Measurements from ENCODE around the gene SWAP70. TPM values are rescaled to one million over a fixed set of nuclear protein-coding genes. Genes with fewer than 3 reads are reported as not detected.
"Not testable (repeated sequence)": the region's sequence is repeated elsewhere in the genome, so short reads cannot be mapped to it uniquely, and the experiment has no call there.

SWAP70 gene
- total RNA-seq (10 to 100 TPM; 64.4 to 69.0 TPM), polyA plus RNA-seq (10 to 100 TPM; 15.8 to 29.8 TPM)
- long read RNA-seq, donor 1, full-length matches to known transcripts, result 323 of 404 reads
- long read RNA-seq, donor 1, partial matches to known transcripts, result 28 of 404 reads
- long read RNA-seq, donor 1, other reads (novel, unspliced or antisense), result 53 of 404 reads
- long read RNA-seq, donor 2, full-length matches to known transcripts, result 41 of 76 reads
- long read RNA-seq, donor 2, partial matches to known transcripts, result 19 of 76 reads
- long read RNA-seq, donor 2, other reads (novel, unspliced or antisense), result 16 of 76 reads

DNA sequence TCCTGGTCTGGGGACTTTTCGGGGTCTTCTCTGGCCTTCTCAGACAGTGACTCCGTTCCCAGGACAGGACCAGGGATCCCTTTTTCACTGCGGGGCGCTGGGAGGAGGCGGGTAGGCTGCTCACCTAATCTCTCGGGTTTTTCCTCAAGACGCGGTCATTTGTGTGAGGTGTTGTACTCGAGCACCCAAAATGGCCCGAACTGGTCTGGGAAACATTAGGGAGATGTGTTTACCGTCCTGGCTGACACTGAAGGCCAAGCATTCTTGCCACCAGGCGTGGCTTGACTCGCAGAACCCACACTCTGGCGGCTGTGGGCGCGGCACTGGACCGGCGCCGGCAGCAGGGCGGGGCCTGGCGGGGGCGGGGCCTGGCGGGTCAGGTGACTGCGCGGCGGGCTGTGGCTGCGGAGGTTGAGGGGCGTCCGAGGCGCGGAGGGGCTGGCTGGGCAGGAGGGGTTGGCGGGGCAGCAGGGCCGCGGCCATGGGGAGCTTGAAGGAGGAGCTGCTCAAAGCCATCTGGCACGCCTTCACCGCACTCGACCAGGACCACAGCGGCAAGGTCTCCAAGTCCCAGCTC, at the start of gene SWAP70:
Gene SWAP70 (plus strand): TSS at position 379 of the 577 bp plus-strand sequence. CDS start 103 bp downstream, at position 482.
- 1% methylated on average over 29 to 38 of the region's 38 CpGs for WGBS, 2 donors
- Histone ChIP-seq H3K9me3 (ENCODE audit: control insufficient read depth, low read length) (no peaks in the 10 kb centered on the region), H3K4me1 (ENCODE audit: control insufficient read depth in 1 of 2, insufficient read depth in 2 of 2, low read length in 2 of 2) (no peaks in the 10 kb centered on the region), H3K27ac (ENCODE audit: low read depth in 1 of 2, low read length in 2 of 2) (peak within 1 kb of the TSS; percentile 2 to 93), H3K36me3 (ENCODE audit: control insufficient read depth in 1 of 2, insufficient read depth in 2 of 2, low read length in 1 of 2) (no peaks in the 10 kb centered on the region), H3K27me3 (ENCODE audit: control insufficient read depth in 1 of 2, insufficient read depth in 2 of 2, low read length in 1 of 2) (no peaks in the 10 kb centered on the region), H3K4me3 (ENCODE audit: low read length in 2 of 2) (peak within 1 kb of the TSS; percentile 83 to 92)
- ATAC-seq (ENCODE audit: low FRiP score) (peak; percentile 97), DNase-seq (peak; percentile 95 to 97)
- intact Hi-C loops (cut with DNase I), result loop anchor here (2.0 to 5.0 kb wide), 3 partner anchors 45 to 94 kb away; no protein-coding TSS in a partner anchor

DNA sequence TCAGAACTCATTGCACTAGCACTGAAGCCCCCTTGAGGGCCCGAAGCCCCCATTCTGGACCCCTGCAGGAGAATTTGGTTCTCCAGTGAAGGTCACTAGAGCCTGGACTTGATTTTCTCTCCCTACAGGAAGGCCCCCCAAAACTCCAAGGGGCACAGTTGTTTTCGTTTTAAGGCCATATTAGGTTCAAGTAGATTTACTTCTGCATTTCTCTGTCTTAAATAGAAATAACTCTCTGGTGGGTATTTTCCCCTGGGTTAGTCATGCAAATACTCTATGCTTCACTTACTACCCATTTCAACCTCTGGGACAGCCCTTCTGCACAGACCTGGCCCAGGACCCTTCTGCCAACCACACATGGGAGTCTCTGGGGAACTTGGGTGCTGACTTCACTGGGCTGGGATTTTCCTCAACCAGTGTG, 48.8 kb upstream of the SWAP70 start:
- no peak for ATAC-seq (ENCODE audit: low FRiP score)
- Histone ChIP-seq H3K27me3 (ENCODE audit: control insufficient read depth in 1 of 2, insufficient read depth in 2 of 2, low read length in 1 of 2) (no peaks in the 10 kb centered on the region), H3K36me3 (ENCODE audit: control insufficient read depth in 1 of 2, insufficient read depth in 2 of 2, low read length in 1 of 2) (no peaks in the 10 kb centered on the region), H3K4me3 (ENCODE audit: low read length in 2 of 2) (no peak overlapping the region), H3K9me3 (ENCODE audit: control insufficient read depth, low read length) (no peaks in the 10 kb centered on the region), H3K4me1 (ENCODE audit: control insufficient read depth in 1 of 2, insufficient read depth in 2 of 2, low read length in 2 of 2) (peaks cover 2 to 6% of the 10 kb centered on the region in 2 donors), H3K27ac (ENCODE audit: low read depth in 1 of 2, low read length in 2 of 2) (peak overlapping the region in 1 of 2 donors; percentile 76)
- 58 to 63% methylated on average over 2 of the region's 2 CpGs for WGBS, 2 donors
- intact Hi-C loops (cut with DNase I), result loop anchor here in 1 of 2 donors (5.0 to 10.0 kb wide), 2 partner anchors 80 to 132 kb away; no protein-coding TSS in a partner anchor
- DNase-seq, result no peak

DNA sequence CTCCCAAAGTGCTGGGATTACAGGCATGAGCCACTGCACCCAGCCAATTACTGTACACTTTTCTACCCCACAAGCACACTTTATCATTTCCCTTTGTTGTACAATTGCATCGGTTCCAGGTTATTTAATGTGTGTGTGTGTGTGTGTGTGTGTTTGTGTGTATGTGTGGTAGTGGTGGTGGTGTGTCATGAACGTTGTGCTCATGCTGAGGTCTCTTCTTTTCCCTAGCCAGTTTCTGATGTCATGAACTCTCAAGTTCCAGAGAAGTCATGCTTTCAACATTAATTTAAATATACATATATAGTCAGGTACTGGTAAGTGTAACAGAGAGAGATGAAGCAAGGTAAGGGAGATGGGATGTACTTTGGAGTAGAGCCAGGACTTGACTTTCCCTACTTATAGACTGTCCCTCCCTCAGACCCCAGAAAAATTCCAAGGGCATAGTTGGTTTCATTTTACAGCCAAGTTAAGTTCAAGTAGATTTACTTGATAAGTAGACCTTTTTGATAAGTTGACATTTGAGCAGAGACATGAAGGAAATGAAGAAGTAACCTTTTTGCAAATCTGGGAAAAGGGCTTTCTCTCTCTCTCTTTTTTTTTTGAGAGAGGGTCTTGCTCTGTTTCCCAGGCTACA, 47.7 kb upstream of the SWAP70 start:
- intact Hi-C loops (cut with DNase I), result loop anchor here in 1 of 2 donors (5.0 to 10.0 kb wide), 2 partner anchors 81 to 131 kb away; no protein-coding TSS in a partner anchor
- no peaks in the 10 kb centered on the region for H3K36me3 ChIP-seq (ENCODE audit: control insufficient read depth in 1 of 2, insufficient read depth in 2 of 2, low read length in 1 of 2)
- no peak overlapping the region for H3K27ac ChIP-seq (ENCODE audit: low read depth in 1 of 2, low read length in 2 of 2)
- no peak overlapping the region for H3K4me3 ChIP-seq (ENCODE audit: low read length in 2 of 2)
- WGBS, 2 donors, result 39 to 47% methylated on average over 2 of the region's 2 CpGs
- DNase-seq, result no peak
- H3K9me3 ChIP-seq (ENCODE audit: control insufficient read depth, low read length), result no peaks in the 10 kb centered on the region
- H3K27me3 ChIP-seq (ENCODE audit: control insufficient read depth in 1 of 2, insufficient read depth in 2 of 2, low read length in 1 of 2), result no peaks in the 10 kb centered on the region
- peaks cover 2 to 6% of the 10 kb centered on the region in 2 donors for H3K4me1 ChIP-seq (ENCODE audit: control insufficient read depth in 1 of 2, insufficient read depth in 2 of 2, low read length in 2 of 2)
- ATAC-seq (ENCODE audit: low FRiP score), result no peak

DNA sequence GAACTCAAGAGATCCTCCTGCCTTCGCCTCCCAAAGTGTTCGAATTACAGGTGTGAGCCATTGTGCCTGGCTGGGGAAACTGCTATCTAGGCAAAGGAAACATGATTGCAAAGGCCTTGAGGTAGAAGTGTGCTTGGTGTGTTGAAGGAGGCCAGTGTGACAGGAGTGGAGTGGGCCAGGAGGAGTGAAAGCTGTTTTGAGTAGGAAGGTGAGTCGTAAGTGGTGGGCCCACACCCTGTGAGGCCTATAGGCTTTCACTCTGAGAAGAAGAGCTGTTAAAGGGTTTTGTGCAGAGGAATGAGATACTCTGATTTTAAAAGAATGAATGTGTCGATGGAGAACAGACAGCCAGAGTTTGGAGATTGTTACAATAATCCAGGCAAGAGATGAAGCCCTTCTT, 47.0 kb upstream of the SWAP70 start:
- no peak overlapping the region for H3K4me3 ChIP-seq (ENCODE audit: low read length in 2 of 2)
- WGBS, 2 donors, result 97 to 98% methylated on average over 4 of the region's 4 CpGs
- H3K27me3 ChIP-seq (ENCODE audit: control insufficient read depth in 1 of 2, insufficient read depth in 2 of 2, low read length in 1 of 2), result no peaks in the 10 kb centered on the region
- H3K27ac ChIP-seq (ENCODE audit: low read depth in 1 of 2, low read length in 2 of 2), result no peak overlapping the region
- intact Hi-C loops (cut with DNase I), result loop anchor here in 1 of 2 donors (5.0 to 10.0 kb wide), 2 partner anchors 82 to 130 kb away; no protein-coding TSS in a partner anchor
- DNase-seq (no peak), ATAC-seq (ENCODE audit: low FRiP score) (no peak)
- peaks cover 2 to 6% of the 10 kb centered on the region in 2 donors for H3K4me1 ChIP-seq (ENCODE audit: control insufficient read depth in 1 of 2, insufficient read depth in 2 of 2, low read length in 2 of 2)
- H3K9me3 ChIP-seq (ENCODE audit: control insufficient read depth, low read length), result no peaks in the 10 kb centered on the region
- no peaks in the 10 kb centered on the region for H3K36me3 ChIP-seq (ENCODE audit: control insufficient read depth in 1 of 2, insufficient read depth in 2 of 2, low read length in 1 of 2)

DNA sequence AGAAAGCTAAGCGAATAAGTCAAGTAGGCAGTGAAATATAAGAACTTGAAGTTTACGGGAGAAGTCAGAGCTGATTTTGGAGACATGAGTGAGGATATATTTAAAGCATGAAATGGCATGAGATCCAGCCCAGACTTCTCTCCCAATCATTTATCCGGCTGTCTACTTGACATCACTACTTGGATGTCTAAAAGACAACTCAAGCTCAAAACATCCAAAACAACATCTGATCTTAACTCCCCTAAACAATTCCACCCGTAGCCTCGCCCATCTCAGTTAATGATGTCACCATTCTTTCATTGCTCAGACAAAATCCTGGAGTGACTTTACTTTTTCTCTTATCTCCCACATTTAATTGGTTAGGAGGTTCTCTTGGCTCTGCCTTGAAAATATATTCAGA, 45.9 kb upstream of the SWAP70 start:
- Histone ChIP-seq H3K9me3 (ENCODE audit: control insufficient read depth, low read length) (no peaks in the 10 kb centered on the region), H3K27me3 (ENCODE audit: control insufficient read depth in 1 of 2, insufficient read depth in 2 of 2, low read length in 1 of 2) (no peaks in the 10 kb centered on the region), H3K36me3 (ENCODE audit: control insufficient read depth in 1 of 2, insufficient read depth in 2 of 2, low read length in 1 of 2) (no peaks in the 10 kb centered on the region), H3K4me1 (ENCODE audit: control insufficient read depth in 1 of 2, insufficient read depth in 2 of 2, low read length in 2 of 2) (peaks cover 2 to 6% of the 10 kb centered on the region in 2 donors), H3K4me3 (ENCODE audit: low read length in 2 of 2) (no peak overlapping the region), H3K27ac (ENCODE audit: low read depth in 1 of 2, low read length in 2 of 2) (no peak overlapping the region)
- 34 to 45% methylated on average over 5 of the region's 5 CpGs for WGBS, 2 donors
- intact Hi-C loops (cut with DNase I), result loop anchor here in 1 of 2 donors (2.0 to 10.0 kb wide), 3 partner anchors 45 to 129 kb away; no protein-coding TSS in a partner anchor
- no peak for DNase-seq
- ATAC-seq (ENCODE audit: low FRiP score), result no peak

DNA sequence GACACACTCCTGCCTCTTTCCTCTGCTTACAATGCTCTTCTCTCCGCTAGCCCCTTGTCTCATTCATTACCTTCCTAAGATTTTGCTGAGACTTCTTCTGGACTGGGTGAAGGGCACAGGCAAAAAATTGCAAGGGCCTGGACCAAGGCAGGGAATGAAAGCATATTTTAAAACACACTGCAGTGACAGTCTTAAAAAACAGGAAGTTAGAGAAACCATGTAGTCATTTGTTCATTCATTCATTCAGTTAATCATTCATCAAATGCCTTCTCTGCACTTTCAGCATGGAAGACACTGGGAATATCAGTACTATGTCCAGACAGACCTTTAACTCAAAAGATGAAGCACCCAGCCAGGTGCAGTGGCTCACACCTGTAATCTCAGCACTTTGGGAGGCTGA, 44.9 kb upstream of the SWAP70 start:
- Histone ChIP-seq H3K36me3 (ENCODE audit: control insufficient read depth in 1 of 2, insufficient read depth in 2 of 2, low read length in 1 of 2) (no peaks in the 10 kb centered on the region), H3K9me3 (ENCODE audit: control insufficient read depth, low read length) (no peaks in the 10 kb centered on the region), H3K27me3 (ENCODE audit: control insufficient read depth in 1 of 2, insufficient read depth in 2 of 2, low read length in 1 of 2) (no peaks in the 10 kb centered on the region), H3K4me1 (ENCODE audit: control insufficient read depth in 1 of 2, insufficient read depth in 2 of 2, low read length in 2 of 2) (peaks cover 2 to 6% of the 10 kb centered on the region in 2 donors), H3K27ac (ENCODE audit: low read depth in 1 of 2, low read length in 2 of 2) (no peak overlapping the region), H3K4me3 (ENCODE audit: low read length in 2 of 2) (no peak overlapping the region)
- no peak for ATAC-seq (ENCODE audit: low FRiP score)
- WGBS, 2 donors, result 97% methylated on average over 1 of the region's 1 CpG
- DNase-seq, result no peak
- intact Hi-C loops (cut with DNase I), result loop anchor here in 1 of 2 donors (2.0 to 10.0 kb wide), 3 partner anchors 44 to 128 kb away; no protein-coding TSS in a partner anchor

DNA sequence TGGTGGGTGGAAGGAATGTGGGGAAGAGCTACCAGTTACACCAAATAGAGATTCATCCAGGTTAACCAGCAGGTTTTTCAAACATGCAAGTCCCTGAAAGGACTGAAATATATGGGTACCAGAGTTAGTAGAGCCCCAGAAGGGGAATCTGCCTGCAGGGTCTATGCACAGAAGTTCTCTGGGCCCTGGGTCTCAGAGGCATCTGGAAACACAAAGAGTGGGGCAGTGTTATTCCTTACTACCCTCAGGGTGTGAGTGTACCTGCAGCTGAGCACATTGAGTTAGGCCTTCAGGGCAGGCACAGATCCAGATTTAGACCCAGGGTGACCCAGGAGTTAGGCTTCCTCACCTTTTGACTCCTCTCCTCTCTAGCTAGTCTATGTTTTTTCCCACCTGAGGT, 43.9 kb upstream of the SWAP70 start:
- Histone ChIP-seq H3K4me3 (ENCODE audit: low read length in 2 of 2) (no peak overlapping the region), H3K27ac (ENCODE audit: low read depth in 1 of 2, low read length in 2 of 2) (no peak overlapping the region), H3K27me3 (ENCODE audit: control insufficient read depth in 1 of 2, insufficient read depth in 2 of 2, low read length in 1 of 2) (no peaks in the 10 kb centered on the region), H3K9me3 (ENCODE audit: control insufficient read depth, low read length) (no peaks in the 10 kb centered on the region), H3K4me1 (ENCODE audit: control insufficient read depth in 1 of 2, insufficient read depth in 2 of 2, low read length in 2 of 2) (peaks cover 2% of the 10 kb centered on the region in 2 donors), H3K36me3 (ENCODE audit: control insufficient read depth in 1 of 2, insufficient read depth in 2 of 2, low read length in 1 of 2) (no peaks in the 10 kb centered on the region)
- DNase-seq (no peak), ATAC-seq (ENCODE audit: low FRiP score) (no peak)
- intact Hi-C loops (cut with DNase I), result loop anchor here in 1 of 2 donors (2.0 to 10.0 kb wide), 3 partner anchors 43 to 127 kb away; no protein-coding TSS in a partner anchor

DNA sequence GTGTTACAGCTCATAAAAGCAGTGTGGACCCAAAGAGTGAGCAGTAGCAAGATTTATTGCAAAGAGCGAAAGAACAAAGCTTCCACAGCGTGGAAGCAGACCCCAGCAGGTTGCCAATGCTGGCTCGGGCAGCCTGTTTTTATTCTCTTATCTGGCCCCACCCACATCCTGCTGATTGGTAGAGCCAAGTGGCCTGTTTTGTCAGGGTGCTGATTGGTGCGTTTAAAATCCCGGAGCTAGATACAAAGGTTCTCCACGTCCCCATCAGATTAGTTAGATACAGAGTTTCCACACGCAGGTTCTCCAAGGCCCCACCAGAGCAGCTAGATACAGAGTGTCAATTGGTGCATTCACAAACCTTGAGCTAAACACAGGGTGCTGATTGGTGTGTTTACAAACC, 41.5 kb upstream of the SWAP70 start:
- H3K4me1 ChIP-seq (ENCODE audit: control insufficient read depth in 1 of 2, insufficient read depth in 2 of 2, low read length in 2 of 2); DNase-seq; intact Hi-C loops (cut with DNase I); H3K4me3 ChIP-seq (ENCODE audit: low read length in 2 of 2); H3K27ac ChIP-seq (ENCODE audit: low read depth in 1 of 2, low read length in 2 of 2); H3K27me3 ChIP-seq (ENCODE audit: control insufficient read depth in 1 of 2, insufficient read depth in 2 of 2, low read length in 1 of 2); ATAC-seq (ENCODE audit: low FRiP score); H3K9me3 ChIP-seq (ENCODE audit: control insufficient read depth, low read length); H3K36me3 ChIP-seq (ENCODE audit: control insufficient read depth in 1 of 2, insufficient read depth in 2 of 2, low read length in 1 of 2): not testable (repeated sequence)
- 55 to 58% methylated on average over 7 of the region's 7 CpGs for WGBS, 2 donors
